Stimulated activated naive CD4-positive, alpha-beta T cell treated with Interleukin-2 at 50 U/mL for 16 hours (primary cell): ENCODE measurements around the gene SPEF1.
"Not testable (repeated sequence)": the region's sequence is repeated elsewhere in the genome, so short reads cannot be mapped to it uniquely, and the experiment has no call there.

ENCODE experiments used
- DNase-seq: peaks from one replicate; lab custom pipeline; 2025; lab: John Stamatoyannopoulos, UW

SPEF1 gene

GRCh38 chr20:3781153-3781910 lies at the start of gene SPEF1:
Gene SPEF1, minus strand, starts transcription at chr20:3781448. Its CDS starts 161 bp downstream, at chr20:3781287.
- DNase-seq = peak; percentile 9

GRCh38 chr20:3829891-3830290 lies 48.6 kb upstream of the SPEF1 start:
- DNase-seq = not testable (repeated sequence)

GRCh38 chr20:3828798-3829197 lies 47.5 kb upstream of the SPEF1 start:
- DNase-seq = no peak

GRCh38 chr20:3826420-3826819 lies 45.2 kb upstream of the SPEF1 start:
- no peak for DNase-seq

GRCh38 chr20:3825526-3825925 lies 44.3 kb upstream of the SPEF1 start:
- DNase-seq = no peak

- no peak for DNase-seq
Observed at GRCh38 chr20:3823881-3824280, 42.6 kb upstream of the SPEF1 start.

GRCh38 chr20:3821996-3822395 lies 40.7 kb upstream of the SPEF1 start:
- DNase-seq = no peak

- no peak for DNase-seq
Observed at GRCh38 chr20:3820901-3821727, 39.9 kb upstream of the SPEF1 start.

- peak; percentile 87 for DNase-seq
Observed at GRCh38 chr20:3820048-3820900, 39.0 kb upstream of the SPEF1 start, which contains the start of gene AP5S1. Gene AP5S1, plus strand, starts transcription at chr20:3820547. Its CDS starts 1,571 bp downstream, at chr20:3822118.

- DNase-seq = no peak
Observed at GRCh38 chr20:3819411-3820047, 38.3 kb upstream of the SPEF1 start.

GRCh38 chr20:3818155-3819151 lies 37.2 kb upstream of the SPEF1 start:
- DNase-seq = no peak

GRCh38 chr20:3815703-3816315 lies 34.6 kb upstream of the SPEF1 start:
- peak; percentile 6 for DNase-seq

- no peak for DNase-seq
Observed at GRCh38 chr20:3814928-3815495, 33.8 kb upstream of the SPEF1 start.

- no peak for DNase-seq
Observed at GRCh38 chr20:3813848-3814581, 32.8 kb upstream of the SPEF1 start.

GRCh38 chr20:3812975-3813847 lies 32.0 kb upstream of the SPEF1 start:
- no peak for DNase-seq

GRCh38 chr20:3812259-3812681 lies 31.0 kb upstream of the SPEF1 start:
- no peak for DNase-seq

GRCh38 chr20:3811467-3812258 lies 30.4 kb upstream of the SPEF1 start:
- DNase-seq = peak; percentile 94
